ENCODE measurements around the gene CDH12.

DNA sequence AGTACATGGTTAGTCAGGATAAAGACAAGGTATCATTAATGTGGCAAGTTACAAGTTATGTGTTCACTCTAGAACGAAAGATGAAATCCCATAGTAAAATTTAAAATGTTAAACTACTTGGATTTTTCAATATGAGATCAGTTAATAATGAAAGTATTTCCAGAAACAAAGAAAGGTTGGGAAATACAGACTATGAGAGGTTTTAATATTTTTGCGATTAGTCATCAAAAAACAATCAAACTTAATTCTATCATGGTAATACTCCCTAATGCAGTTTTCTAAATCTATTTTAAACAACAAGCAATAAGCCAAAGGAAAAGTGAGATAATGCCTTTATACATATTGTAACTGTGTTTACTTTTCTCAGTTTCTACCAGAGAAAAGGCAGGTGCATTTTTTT, 10.6 kb downstream of the CDH12 start:
- TF ChIP-seq CTCF (IDR thresholded peaks at IDR 0.05) (no peak), POLR2A (IDR thresholded peaks at IDR 0.05) (no peak), EP300 (IDR thresholded peaks at IDR 0.05) (no peak), POLR2AphosphoS5 (IDR thresholded peaks at IDR 0.05) (no peak)

Measured in gastroesophageal sphincter (tissue), 3 donors.